Small intestine (tissue), 7 donors: ENCODE measurements around the gene SRSF8. TPM values are rescaled to one million over a fixed set of nuclear protein-coding genes. Genes with fewer than 3 reads are reported as not detected.

Experiments
- DNase-seq, 2 donors: peaks; one replicate each; pipeline versions ENCODE4 v3.0.0 to v3.0.0-alpha.2; 2013
- FAIRE-seq: peaks from 2 replicates; lab custom pipeline; 2012; peaks lifted over from hg19 to GRCh38; lab: Jason Lieb, UNC
- H3K27ac ChIP-seq, 3 donors: one replicate each; pipeline ENCODE4 v1.5.1; 2013; ENCODE audit warnings: low read length in 2 of 3, mild to moderate bottlenecking in 2 of 3, control low read depth in 1 of 3, inconsistent platforms in 1 of 3, low read depth in 1 of 3, moderate library complexity in 1 of 3
- H3K27me3 ChIP-seq, 3 donors: one replicate each; pipeline ENCODE4 v1.6.1; 2013; ENCODE audit warnings: low read length in 3 of 3, inconsistent platforms in 1 of 3; ENCODE audit not compliant: control insufficient read depth in 3 of 3, insufficient read depth in 3 of 3
- H3K36me3 ChIP-seq, 3 donors: one replicate each; pipeline ENCODE4 v1.6.1; 2013; ENCODE audit warnings: low read length in 3 of 3, inconsistent platforms in 1 of 3, low read depth in 1 of 3, mild to moderate bottlenecking in 1 of 3, moderate library complexity in 1 of 3; ENCODE audit not compliant: control insufficient read depth in 3 of 3, insufficient read depth in 2 of 3
- H3K4me1 ChIP-seq, 3 donors: one replicate each; pipeline ENCODE4 v1.6.1; 2013; ENCODE audit warnings: low read length in 2 of 3, inconsistent platforms in 1 of 3, low read depth in 1 of 3, mild to moderate bottlenecking in 1 of 3, moderate library complexity in 1 of 3; ENCODE audit not compliant: control insufficient read depth in 3 of 3, insufficient read depth in 2 of 3
- H3K4me3 ChIP-seq, 3 donors: one replicate each; pipeline ENCODE4 v1.5.1; 2013; ENCODE audit warnings: low read length in 3 of 3, control low read depth in 1 of 3, inconsistent platforms in 1 of 3, low read depth in 1 of 3, mild to moderate bottlenecking in 1 of 3, moderate library complexity in 1 of 3
- H3K9me3 ChIP-seq, 2 donors: one replicate each; pipeline ENCODE4 v1.6.1; 2013; ENCODE audit warnings: low read depth in 1 of 2, low read length in 1 of 2; ENCODE audit not compliant: control insufficient read depth in 2 of 2, insufficient read depth in 1 of 2
- WGBS, 3 donors: extraction: QIAGEN DNeasy Blood & Tissue Kit; methylation state at CpG; one replicate each; pipeline ENCODE4 v1.1.7; 2013; 5-methylcytosine and 5-hydroxymethylcytosine counted together
- polyA plus RNA-seq, 4 donors: library from polyadenylated mRNA; stranded (reverse) in 3 of 4; unstranded in 1 of 4; fragments of 200-250 nt in 3 of 4; fragments of 120-200 nt in 1 of 4; gene quantifications; one replicate each; pipeline versions ENCODE4 v1.2.1 to v1.2.3, GENCODE V29; 2013
- donor health status: healthy with polysubstance abuse.
- donor health status: control.
- donor health status: control.
- donor health status: Bipolar disorder and iron deficiency.
- donor health status: healthy.

Gene SRSF8
- polyA plus RNA-seq, 4 donors: 29.3 to 52.2 (median 34.6) TPM

DNA sequence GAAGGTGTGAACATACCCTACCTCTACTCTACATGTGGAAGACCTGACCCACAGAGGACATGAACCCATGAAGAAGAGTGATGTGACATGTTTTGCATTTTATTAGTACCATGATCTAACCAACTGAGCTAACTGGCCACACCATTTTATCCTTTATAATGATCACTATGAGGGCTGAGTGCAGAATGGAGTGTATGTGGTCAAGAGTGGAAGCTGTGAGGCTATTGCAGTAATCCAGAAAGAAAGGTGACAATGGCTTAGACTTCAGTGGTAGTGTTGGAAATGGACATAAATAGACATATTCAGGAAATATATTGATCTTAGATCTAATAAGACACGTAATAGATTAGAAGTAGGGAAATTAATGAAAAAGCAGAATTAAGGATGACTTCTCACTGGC, 3.8 kb downstream of the SRSF8 start:
- H3K4me3 ChIP-seq: no peak overlapping the region
- peaks cover 0 to 6% (median 5%) of the 10 kb centered on the region in 3 donors for H3K4me1 ChIP-seq
- H3K27ac ChIP-seq: no peak overlapping the region
- FAIRE-seq: no peak
- peaks cover 0 to 3% (median 0%) of the 10 kb centered on the region in 3 donors for H3K36me3 ChIP-seq
- H3K9me3 ChIP-seq: no peaks in the 10 kb centered on the region
- 89 to 94% (median 92%) methylated on average over 1 of the region's 1 CpG for WGBS, 3 donors
- no peak for DNase-seq
- H3K27me3 ChIP-seq: no peaks in the 10 kb centered on the region

DNA sequence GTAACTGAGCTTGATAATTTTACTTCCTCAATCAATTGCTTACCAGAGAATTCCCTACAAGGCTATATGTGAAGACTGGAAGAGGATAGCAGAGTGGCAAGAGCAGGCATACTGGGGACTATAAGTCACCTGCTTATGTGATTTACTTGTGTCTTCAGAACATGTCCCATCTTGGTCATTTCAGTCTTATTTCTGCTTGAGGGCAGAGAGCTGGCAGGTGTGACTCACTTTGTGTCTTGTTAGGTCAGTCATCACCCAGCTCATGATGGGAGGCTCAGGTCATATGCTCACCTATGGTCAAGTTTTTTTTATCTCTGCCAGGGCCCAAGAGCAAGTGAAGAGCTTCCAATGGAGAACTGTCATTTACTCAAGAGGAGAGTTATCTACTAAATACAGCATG, 6.2 kb downstream of the SRSF8 start:
- Histone ChIP-seq H3K27ac (no peak overlapping the region), H3K4me3 (no peak overlapping the region), H3K36me3 (peaks cover 0 to 3% (median 0%) of the 10 kb centered on the region in 3 donors), H3K4me1 (peaks cover 0 to 6% (median 5%) of the 10 kb centered on the region in 3 donors), H3K27me3 (no peaks in the 10 kb centered on the region), H3K9me3 (no peaks in the 10 kb centered on the region)
- no peak for DNase-seq
- FAIRE-seq: no peak

DNA sequence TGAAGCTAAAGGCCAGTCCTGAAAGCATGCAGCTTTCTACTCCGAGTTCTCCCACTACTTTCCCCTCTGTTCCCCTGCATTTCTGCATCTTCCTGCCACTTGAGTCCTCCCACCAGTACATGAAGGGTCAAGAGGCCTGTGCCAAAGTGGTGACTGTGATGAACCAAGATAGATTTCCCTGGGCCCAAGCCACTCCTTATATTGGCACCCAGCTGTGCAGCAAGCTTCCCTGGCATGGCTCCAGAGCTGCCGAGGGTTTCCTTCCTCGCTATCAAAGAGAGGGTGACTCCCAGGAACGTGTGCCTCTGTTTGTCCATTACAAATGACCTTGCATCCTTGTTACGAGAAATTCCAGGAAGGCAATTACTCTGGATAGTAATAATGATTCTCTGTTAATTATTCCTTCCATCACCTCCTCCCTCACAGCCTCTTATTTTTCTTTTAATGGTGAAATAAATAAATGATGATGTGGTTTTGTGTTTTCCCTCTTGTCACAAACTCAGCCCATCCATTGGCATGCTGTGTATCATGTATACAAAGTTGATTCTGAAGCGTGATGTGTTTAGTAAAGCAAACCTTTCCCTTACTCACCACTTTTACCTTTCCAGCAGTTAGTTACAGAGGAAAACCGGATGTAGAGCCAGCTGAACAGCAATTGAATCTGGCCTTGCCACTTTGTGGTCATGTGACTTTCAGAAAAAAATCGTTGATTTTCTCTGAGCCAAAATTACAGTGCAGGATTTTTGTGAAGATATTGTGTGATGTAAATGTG, 8.3 kb downstream of the SRSF8 start:
- no peaks in the 10 kb centered on the region for H3K9me3 ChIP-seq
- peak overlapping the region in 1 of 3 donors; percentile 45 for H3K27ac ChIP-seq
- H3K27me3 ChIP-seq: no peaks in the 10 kb centered on the region
- peaks cover 0 to 2% (median 0%) of the 10 kb centered on the region in 3 donors for H3K36me3 ChIP-seq
- no peak for FAIRE-seq
- H3K4me3 ChIP-seq: no peak overlapping the region
- 26 to 33% (median 29%) methylated on average over 8 of the region's 8 CpGs for WGBS, 3 donors
- H3K4me1 ChIP-seq: peaks cover 0 to 6% (median 5%) of the 10 kb centered on the region in 3 donors
- peak; percentile 46 to 84 for DNase-seq

DNA sequence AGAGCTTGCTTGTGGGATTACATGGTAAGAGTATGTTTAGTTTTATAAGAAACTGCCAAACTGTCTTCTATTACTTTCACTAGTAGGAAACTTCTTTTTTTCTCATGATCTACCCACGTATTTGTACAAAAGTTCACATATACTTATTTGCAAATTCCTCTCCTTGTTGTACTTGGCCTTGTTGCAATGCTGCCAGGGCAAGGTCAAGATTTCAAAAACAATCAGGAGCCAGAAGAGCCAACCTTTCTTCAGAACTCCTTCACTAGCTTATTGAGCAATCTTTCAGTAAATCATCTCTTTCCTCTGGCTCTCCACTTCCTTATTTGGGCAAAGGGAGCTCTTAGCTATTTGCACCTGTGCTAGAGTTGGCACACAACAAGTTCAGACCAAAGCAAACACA, 9.7 kb downstream of the SRSF8 start:
- Histone ChIP-seq H3K4me1 (peaks cover 0 to 5% (median 4%) of the 10 kb centered on the region in 3 donors), H3K27ac (no peak overlapping the region), H3K27me3 (no peaks in the 10 kb centered on the region), H3K9me3 (no peaks in the 10 kb centered on the region), H3K4me3 (no peak overlapping the region), H3K36me3 (no peaks in the 10 kb centered on the region)
- DNase-seq: peak in 1 of 2 donors; percentile 62
- WGBS, 3 donors: 4 to 15% (median 15%) methylated on average over 1 of the region's 1 CpG
- FAIRE-seq: no peak

DNA sequence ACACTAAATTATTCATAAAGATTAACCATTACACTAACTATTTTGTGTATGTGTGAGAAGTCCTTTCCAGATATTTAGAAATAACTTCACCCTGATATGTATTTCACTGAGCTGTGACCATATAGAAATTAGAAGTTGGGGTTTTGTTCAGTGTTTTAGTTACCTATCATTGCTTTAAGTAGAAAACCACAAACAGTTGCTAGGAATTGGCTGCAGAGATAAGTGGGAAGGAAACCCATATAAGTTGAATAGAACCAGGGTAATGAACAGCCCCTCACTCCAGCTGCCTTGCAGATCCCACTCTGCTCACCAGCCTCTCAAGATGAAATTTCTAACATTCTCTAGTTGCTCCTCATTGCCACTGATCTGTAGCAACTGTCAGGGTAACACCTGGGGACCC, 10.3 kb downstream of the SRSF8 start:
- Histone ChIP-seq H3K9me3 (no peaks in the 10 kb centered on the region), H3K36me3 (no peaks in the 10 kb centered on the region), H3K27ac (no peak overlapping the region), H3K27me3 (no peaks in the 10 kb centered on the region), H3K4me3 (no peak overlapping the region), H3K4me1 (peaks cover 0 to 5% (median 4%) of the 10 kb centered on the region in 3 donors)
- FAIRE-seq: no peak
- no peak for DNase-seq

DNA sequence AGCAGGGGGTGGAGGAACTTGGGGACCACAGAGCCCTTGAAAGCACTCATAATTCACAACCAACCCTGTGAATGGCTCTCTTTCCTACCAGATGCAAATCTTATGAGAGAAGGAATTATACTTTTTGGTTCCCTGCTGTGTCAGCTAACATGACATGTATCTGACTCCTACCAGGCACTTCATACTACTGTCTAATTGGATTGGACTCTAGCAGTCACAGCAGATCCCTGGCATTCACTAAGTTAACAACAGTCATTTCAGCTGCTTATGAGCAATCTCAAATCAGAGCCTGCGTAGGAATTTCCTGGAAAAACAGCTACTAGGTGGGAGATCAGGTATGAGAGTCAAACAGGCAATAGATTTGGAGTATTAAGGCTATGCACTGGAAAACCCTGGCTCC, 11.8 kb downstream of the SRSF8 start:
- H3K4me1 ChIP-seq: peaks cover 0 to 5% (median 4%) of the 10 kb centered on the region in 3 donors
- H3K27ac ChIP-seq: no peak overlapping the region
- no peaks in the 10 kb centered on the region for H3K36me3 ChIP-seq
- 74 to 81% (median 78%) methylated on average over 1 of the region's 1 CpG for WGBS, 3 donors
- H3K9me3 ChIP-seq: no peaks in the 10 kb centered on the region
- no peak for DNase-seq
- H3K4me3 ChIP-seq: no peak overlapping the region
- no peak for FAIRE-seq
- H3K27me3 ChIP-seq: no peaks in the 10 kb centered on the region

DNA sequence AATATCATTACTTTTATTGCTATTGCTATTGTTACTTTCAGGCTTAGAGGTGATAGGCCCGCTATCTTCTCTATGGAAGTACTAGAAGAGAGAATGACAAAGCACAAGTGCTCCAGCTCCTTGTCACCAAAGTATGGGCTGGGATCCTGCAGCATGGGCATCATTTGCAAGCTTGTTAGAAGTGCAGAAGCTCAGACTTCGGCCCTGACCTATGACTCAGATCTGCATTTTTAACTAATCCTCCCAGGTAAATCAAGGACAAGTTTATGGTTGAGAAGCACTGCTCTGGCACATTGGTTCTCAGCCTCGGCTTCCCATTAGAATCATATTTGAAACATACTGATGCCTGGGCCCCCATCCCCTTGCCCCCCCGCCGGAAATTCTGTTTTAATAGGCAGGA, 14.3 kb downstream of the SRSF8 start:
- Histone ChIP-seq H3K4me3 (no peak overlapping the region), H3K4me1 (no peaks in the 10 kb centered on the region), H3K9me3 (no peaks in the 10 kb centered on the region), H3K27ac (no peak overlapping the region), H3K36me3 (no peaks in the 10 kb centered on the region), H3K27me3 (no peaks in the 10 kb centered on the region)
- DNase-seq (no peak), FAIRE-seq (no peak)
- WGBS, 3 donors: 58 to 67% (median 66%) methylated on average over 5 of the region's 5 CpGs

DNA sequence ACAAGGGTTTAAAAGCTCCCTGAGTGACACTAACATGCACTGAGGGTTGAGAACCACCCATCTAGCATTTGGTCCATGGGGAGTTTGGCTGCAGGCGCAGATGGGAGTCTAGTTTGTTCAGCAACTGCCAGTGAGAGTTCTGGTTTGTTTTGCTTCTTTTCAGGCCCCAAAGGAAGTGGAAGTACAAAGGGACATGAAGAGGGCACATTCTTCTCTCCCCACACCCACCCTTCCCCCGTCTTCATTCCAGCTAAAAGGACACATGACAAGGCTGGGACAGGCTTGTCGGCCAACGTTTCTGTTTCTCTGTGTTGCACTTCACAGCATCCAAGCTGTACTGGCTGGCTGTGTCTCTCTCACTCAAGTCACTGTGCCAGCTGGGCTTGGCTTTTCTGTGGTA, 14.7 kb downstream of the SRSF8 start:
- no peak overlapping the region for H3K4me3 ChIP-seq
- H3K9me3 ChIP-seq: no peaks in the 10 kb centered on the region
- no peak for FAIRE-seq
- H3K4me1 ChIP-seq: no peaks in the 10 kb centered on the region
- no peaks in the 10 kb centered on the region for H3K27me3 ChIP-seq
- H3K27ac ChIP-seq: peak overlapping the region in 1 of 3 donors; percentile 5
- DNase-seq: peak in 1 of 2 donors; percentile 7
- 52 to 78% (median 72%) methylated on average over 4 of the region's 4 CpGs for WGBS, 3 donors
- H3K36me3 ChIP-seq: no peaks in the 10 kb centered on the region
